ENCODE data around the gene USP4.

DNA sequence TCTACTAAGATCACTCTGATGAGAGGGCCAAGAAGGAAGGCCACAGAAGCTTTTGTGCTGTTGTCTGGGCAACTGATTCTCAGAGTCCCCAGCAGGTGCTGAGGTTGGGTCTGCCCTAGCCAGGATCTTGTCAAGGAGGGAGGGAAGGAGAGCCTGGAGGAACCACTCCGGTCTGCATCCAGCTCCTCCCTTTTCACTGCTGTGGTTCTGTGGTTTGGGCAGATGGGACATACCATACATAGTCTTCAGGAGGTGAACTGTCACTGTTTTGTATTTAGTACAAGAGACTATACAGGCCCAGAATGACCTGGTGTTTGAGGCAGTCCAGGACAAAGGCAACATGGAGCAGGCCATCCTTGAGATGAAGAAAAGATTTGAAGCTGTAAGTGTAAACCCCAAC lies 84.7 kb downstream of the USP4 start:
- no peak for TF ChIP-seq CTCF (IDR thresholded peaks at IDR 0.05)
- no peak for TF ChIP-seq EZH2 (IDR thresholded peaks at IDR 0.05; ENCODE audit: borderline replicate concordance, insufficient read depth, low read depth, low read length, poor library complexity, severe bottlenecking)
